ENCODE data around the gene LIN7B.

Gene LIN7B

DNA sequence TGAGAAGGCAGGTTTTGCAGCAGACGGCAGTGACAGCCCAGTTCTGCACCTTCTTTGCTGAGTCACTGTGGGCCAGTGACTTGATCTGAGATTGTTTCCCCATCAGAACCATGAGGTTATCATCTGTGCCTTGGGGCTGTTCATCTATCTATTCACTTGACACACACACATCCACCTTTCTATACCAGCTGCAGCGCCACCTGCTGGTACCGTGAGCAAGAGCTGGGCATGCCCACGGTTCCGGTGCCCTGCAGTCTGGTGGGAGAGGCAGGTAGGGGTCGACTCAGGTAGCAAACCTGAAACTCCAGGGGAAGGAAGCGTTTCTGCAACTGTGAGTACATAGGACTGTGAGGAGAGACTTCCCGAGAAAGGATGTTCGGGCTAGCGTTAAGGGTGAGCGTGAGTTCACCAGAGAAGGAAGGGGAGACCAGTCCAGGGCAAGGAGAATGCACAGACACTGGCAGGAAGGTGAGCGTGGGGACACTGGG lies 7.5 kb upstream of the LIN7B start:
- DNase-seq (ENCODE audit: low read depth, low spot score) = peak; percentile 37
- TF ChIP-seq, protein P1, sequence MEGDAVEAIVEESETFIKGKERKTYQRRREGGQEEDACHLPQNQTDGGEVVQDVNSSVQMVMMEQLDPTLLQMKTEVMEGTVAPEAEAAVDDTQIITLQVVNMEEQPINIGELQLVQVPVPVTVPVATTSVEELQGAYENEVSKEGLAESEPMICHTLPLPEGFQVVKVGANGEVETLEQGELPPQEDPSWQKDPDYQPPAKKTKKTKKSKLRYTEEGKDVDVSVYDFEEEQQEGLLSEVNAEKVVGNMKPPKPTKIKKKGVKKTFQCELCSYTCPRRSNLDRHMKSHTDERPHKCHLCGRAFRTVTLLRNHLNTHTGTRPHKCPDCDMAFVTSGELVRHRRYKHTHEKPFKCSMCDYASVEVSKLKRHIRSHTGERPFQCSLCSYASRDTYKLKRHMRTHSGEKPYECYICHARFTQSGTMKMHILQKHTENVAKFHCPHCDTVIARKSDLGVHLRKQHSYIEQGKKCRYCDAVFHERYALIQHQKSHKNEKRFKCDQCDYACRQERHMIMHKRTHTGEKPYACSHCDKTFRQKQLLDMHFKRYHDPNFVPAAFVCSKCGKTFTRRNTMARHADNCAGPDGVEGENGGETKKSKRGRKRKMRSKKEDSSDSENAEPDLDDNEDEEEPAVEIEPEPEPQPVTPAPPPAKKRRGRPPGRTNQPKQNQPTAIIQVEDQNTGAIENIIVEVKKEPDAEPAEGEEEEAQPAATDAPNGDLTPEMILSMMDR (IDR thresholded peaks at IDR 0.05; ENCODE audit: low read depth, low read length) = peak; percentile 87
- no peak overlapping the region for H3K4me3 ChIP-seq (ENCODE audit: low read depth, low read length)
- in situ Hi-C loops (cut with HindIII; ENCODE audit: low sequenced_read_pairs) = no loop called here

DNA sequence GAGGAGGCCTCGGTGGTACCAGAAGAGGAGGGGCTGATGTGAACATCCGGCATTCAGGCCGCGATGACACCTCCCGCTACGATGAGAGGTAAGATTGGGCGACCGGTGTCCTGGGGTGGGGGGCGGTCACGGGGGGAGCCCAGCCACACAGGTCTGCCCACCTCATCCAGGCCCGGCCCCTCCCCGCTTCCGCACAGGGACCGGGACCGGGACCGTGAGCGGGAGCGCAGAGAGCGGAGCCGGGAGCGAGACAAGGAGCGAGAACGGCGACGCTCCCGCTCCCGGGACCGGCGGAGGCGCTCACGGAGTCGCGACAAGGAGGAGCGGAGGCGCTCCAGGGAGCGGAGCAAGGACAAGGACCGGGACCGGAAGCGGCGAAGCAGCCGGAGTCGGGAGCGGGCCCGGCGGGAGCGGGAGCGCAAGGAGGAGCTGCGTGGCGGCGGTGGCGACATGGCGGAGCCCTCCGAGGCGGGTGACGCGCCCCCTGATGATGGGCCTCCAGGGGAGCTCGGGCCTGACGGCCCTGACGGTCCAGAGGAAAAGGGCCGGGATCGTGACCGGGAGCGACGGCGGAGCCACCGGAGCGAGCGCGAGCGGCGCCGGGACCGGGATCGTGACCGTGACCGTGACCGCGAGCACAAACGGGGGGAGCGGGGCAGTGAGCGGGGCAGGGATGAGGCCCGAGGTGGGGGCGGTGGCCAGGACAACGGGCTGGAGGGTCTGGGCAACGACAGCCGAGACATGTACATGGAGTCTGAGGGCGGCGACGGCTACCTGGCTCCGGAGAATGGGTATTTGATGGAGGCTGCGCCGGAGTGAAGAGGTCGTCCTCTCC lies 6.3 kb upstream of the LIN7B start:
- DNase-seq (ENCODE audit: low read depth, low spot score) = no peak
- in situ Hi-C loops (cut with HindIII; ENCODE audit: low sequenced_read_pairs) = no loop called here
- TF ChIP-seq, protein P1 (IDR thresholded peaks at IDR 0.05; ENCODE audit: low read depth, low read length) = no peak
- H3K4me3 ChIP-seq (ENCODE audit: low read depth, low read length) = no peak overlapping the region

DNA sequence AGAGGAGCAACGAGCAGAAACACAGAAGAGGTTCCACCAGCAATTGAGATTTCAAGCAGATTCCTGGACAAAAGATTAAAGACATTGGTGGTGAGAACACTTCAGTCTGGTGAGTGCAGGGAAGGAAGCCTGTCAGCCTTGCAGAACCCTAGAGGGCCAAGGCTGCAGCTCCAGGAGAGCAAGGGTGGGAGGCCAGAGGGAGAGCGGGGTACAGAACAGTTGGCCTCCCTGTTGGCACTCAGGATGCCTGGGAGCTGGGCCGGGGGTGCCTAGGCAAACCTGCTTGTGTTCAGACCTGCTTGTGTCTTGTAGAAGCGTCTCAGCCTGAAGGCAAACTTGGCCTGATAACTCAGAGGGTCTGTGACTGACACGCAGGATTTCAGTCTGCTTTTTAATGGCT lies 5.1 kb upstream of the LIN7B start:
- no peak for DNase-seq (ENCODE audit: low read depth, low spot score)
- no peak overlapping the region for H3K4me3 ChIP-seq (ENCODE audit: low read depth, low read length)
- TF ChIP-seq, protein P1 (IDR thresholded peaks at IDR 0.05; ENCODE audit: low read depth, low read length) = no peak
- in situ Hi-C loops (cut with HindIII; ENCODE audit: low sequenced_read_pairs) = no loop called here

DNA sequence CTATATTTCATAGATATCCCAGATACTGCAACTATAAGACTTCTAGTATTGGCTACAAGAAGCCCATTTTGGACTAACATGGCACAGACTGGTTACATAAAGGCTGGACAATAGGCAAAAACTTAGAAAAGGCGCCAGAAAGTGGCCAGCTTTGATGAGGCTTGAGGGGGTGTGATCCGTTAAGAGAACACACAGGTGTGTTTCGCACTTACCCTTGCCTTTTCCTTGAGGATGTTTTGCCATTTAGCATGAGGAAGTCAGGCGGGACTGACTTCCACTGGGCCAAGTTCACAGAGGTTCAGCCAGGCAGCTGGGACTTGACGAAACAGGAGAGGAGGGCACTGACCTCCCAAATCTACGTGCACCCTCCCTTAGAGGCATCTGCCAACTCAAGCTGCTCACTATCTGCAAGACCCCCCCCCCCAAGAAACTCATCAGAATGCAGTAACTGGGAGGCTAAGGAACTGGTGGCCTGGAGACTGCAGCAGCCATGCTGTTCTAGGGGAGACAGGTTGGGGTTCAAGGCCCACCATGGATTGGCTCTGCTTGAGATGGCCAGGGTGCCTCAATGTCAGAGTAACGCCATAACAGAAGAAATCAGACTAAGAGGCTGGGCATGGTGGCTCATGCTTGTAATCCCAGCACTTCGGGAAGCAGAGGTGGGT lies 4.5 kb upstream of the LIN7B start:
- in situ Hi-C loops (cut with HindIII; ENCODE audit: low sequenced_read_pairs) = no loop called here
- TF ChIP-seq, protein P1 (IDR thresholded peaks at IDR 0.05; ENCODE audit: low read depth, low read length) = no peak
- H3K4me3 ChIP-seq (ENCODE audit: low read depth, low read length) = no peak overlapping the region
- no peak for DNase-seq (ENCODE audit: low read depth, low spot score)

DNA sequence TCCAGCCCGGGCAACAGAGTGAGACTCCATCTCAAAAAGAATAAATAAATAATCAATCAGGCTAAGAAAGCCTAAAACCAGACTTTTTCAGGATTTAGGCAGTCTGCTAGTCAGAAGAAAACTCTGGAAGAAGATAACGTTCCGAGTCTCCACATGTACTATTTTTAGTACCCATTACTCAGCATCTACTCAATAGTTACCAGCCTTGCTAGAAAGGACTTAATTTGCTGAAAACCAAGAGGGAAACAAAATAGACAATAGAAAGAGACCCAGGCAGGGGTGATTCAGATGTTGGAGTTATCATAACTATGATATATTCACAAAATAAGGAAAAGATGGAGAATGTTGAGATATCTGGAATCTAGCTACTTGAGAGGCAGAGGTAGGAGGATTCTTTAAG lies 3.6 kb upstream of the LIN7B start:
- in situ Hi-C loops (cut with HindIII; ENCODE audit: low sequenced_read_pairs) = no loop called here

DNA sequence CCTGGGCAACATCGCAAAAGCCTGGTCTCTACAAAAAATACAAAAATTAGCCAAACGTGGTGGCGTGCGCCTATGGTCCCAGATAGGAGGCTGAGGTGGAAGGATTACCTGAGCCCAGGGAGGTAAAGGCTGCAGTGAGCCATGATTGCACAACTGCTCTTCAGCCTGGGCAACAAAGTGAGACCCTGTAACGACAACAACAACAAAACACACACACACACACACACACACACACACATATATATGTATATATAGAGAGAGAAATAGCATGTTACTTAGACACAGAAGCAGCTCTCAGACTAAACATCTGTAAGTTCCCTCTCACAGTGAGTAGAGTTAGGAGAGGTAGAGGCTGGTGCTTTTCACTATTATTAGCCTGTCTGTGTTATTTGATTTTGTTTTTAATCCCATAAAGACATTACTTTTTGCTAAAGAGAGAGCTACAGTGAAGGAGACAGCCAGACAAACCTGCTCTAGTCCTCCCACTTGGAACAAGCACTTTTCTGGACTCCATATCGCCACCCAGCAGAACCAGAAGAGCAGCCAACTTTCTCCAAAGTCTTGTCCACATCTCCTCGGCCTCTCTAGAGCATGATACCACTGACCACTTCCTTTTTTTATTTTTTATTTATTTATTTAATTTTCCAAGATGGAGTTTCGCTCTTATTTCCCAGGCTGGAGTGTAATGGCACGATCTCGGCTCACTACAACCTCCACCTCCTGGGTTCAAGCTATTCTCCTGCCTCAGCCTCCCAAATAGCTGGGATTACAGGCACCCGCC lies 2.8 kb upstream of the LIN7B start:
- in situ Hi-C loops (cut with HindIII; ENCODE audit: low sequenced_read_pairs) = no loop called here
- no peak for DNase-seq (ENCODE audit: low read depth, low spot score)
- TF ChIP-seq, protein P1 (IDR thresholded peaks at IDR 0.05; ENCODE audit: low read depth, low read length) = no peak
- no peak overlapping the region for H3K4me3 ChIP-seq (ENCODE audit: low read depth, low read length)

More for the DNA sequence above, 3.6 kb upstream of the LIN7B start:
- TF ChIP-seq, protein P1 (IDR thresholded peaks at IDR 0.05; ENCODE audit: low read depth, low read length) = no peak
- H3K4me3 ChIP-seq (ENCODE audit: low read depth, low read length) = no peak overlapping the region
- peak; percentile 41 for DNase-seq (ENCODE audit: low read depth, low spot score)

Measured in astrocyte of the spinal cord (primary cell).